ENCODE measurements around the gene BCL2L1.
A peak's percentile ranks its signal among the peaks of the same experiment; 100 is the strongest.

Gene BCL2L1

DNA sequence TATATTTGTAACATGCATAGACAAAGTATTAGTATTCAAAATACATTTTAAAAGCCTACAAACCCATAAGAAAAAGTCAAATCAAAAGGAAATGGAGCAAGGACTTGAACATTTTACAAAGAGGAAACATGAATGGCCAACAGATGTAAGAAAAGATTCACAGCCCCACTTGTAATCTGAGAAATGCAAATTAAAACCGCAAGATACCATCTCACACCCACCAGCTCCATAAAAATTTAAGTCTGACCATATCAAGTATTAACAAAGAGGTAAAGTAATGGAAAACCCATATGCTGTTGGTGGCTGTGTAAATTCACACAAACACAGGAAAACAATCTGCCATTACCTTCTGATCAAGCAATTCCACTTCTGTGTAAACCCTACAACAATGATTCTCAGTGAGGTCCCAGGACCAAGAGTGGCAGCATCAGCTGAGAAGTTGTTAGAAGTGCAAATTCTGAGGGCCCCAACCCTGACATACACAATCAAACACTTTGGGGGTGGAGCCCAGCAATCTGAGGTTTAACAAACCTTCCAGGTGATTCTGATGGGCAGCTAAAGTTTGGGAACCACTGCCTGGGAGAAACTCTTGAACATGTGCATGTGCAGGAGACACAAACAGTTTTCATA, 30.9 kb downstream of the BCL2L1 start:
- DNase-seq = no peak

DNA sequence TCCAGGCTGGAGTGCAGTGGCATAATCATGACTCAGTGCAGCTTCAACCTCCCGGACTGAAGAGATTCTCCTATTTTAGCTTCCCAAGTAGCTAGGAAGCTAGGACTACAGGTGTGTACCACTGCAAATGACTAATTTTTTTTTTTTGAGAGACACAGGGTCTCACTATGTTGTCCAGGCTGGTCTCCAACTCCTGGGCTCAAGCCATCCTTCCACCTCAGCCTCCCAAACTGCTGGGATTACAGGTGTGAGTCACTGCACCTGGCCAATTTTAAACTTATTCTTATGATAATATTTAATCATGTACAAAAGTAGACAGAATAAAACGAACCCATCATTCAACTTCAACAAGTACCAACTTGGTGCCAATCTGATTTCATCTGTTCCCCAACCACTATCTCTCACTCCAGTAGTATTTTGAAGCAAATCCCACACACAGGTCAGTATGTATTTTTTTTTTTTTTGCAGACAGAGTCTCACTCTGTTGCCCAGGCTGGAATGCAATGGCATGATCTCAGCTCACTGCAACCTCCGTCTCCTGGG, 32.5 kb downstream of the BCL2L1 start:
- no peak for DNase-seq

DNA sequence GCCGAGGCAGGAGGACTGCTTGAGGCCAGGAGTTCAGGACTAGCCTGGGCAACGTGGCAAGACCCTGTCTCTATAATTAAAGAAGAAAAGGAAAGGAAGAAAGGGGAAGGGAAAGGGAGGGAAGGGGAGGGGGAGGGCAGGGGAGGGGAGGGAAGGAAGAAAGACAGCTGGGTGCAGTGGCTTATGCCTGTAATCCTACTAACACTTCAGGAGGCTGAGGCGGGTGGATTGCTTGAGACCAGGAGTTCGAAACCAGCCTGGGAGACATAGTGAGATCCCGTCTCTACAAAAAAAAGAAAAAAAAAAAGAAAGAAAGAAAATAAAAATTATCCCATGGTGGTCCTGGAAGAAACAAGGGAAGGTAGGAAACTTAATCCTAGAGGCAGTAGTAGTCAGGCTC, 33.5 kb downstream of the BCL2L1 start:
- DNase-seq = no peak

DNA sequence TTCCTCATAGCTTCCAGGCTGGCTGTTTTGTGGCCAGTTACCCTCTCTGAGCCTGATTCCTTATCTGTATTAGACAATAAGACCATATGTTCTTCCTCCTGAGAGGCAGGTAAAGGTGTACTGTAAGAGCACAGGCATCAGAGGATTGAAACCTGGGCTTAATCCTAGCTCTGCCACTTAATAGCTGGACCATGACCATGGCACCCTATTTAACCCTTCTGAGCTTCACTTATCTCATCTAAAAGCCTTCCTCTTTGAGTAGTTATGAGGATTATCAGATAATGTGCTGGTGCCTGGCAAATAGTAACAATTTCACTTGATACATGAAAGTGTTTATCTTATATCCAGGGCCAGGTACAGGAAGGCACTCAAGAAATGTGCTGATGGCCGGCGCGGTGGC, 34.9 kb downstream of the BCL2L1 start:
- no peak for DNase-seq

DNA sequence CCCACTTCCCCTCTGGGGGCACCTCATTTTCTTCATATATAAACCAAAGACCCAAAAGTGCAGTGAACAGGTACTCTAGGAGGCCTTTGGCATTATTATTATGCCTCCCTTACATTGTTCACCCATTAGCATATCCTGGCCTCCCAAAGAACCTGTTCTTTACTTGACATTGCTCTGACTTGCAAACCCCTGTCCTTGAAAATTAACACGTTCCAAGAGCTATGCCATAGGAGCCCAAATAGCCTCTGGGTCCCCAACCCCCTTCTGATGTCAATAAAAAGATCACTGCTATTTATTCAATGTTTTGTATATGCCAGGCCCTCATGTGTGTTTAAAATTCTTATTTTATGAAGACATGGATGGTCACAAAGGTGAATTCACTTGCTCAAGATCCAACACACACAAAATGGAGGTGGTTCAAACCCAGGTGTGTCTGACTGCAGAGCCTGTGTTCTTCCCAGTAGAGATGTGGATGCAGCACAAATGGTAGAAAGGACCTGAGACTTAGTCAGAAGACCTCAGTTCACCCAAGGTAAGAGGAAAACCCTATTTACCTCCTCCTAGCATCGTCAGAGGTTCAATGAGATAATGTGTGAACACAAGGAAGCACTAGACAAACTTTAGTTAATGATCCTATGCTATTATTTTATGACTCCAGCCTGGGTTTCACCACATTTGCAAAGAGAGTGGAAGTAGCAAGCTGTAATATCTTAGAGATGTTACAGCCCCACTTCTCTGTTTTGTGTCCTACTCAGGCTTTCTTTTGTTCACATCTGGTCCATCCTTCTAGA, 36.6 kb downstream of the BCL2L1 start:
- DNase-seq = no peak

DNA sequence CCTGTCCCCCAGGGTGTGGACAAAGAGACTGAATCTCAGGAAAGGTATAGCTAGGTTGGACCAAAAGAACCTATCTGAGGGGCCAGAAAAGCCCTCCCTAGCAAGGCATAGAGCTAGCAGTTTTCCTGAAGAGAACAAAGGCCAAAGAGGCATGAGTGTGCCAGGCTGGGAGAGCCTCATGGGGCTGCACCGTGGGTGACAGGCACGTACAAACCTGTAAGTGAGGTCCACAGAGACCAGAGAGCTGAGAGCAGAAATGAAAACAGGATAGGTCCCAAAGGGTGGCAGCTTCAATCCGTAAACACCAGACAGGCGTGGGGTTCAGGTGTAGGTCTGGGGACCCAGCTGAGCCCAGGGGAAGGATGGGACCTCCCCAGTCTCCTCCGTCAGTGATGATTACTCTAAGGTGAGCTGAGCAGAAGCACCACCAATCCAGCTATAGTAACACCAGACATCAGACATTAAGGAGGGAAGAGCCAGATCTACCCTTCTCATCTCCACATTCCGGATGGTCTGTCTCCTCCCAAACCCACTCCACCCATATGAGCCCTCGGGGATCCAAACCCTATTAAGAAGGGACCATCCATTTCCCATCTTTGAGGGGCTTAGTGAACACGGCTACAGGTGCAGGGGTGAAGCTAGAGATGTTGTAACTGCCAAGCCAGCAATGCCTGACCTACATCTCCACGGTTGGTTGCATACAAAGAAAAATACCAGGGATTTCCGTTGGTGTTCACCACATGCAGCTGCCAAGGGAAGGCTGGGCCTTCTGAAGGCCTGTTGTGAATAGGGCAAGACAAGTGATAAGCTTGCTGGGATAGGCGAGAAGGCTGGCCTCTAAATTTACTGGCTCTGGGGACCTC, 38.3 kb downstream of the BCL2L1 start:
- DNase-seq = peak; percentile 8

DNA sequence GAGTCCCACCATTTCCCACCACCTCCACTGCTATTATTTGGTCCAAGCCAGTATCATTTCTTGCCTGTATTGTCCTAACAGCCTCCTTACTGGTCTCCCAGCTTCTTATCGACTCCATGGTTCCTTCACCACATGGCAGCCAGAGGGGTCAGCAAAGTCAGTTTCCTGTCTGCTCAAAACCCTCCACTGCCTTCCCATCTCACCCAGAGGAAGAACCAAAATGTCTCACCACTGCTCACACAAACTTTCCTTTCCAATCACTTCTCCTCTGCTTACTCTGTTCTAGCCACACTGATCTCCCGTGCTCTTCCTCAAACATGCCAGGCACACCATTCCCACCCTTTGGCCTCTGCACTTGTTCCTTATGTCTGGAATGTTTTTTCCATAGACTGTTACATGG, 39.7 kb downstream of the BCL2L1 start:
- no peak for DNase-seq

DNA sequence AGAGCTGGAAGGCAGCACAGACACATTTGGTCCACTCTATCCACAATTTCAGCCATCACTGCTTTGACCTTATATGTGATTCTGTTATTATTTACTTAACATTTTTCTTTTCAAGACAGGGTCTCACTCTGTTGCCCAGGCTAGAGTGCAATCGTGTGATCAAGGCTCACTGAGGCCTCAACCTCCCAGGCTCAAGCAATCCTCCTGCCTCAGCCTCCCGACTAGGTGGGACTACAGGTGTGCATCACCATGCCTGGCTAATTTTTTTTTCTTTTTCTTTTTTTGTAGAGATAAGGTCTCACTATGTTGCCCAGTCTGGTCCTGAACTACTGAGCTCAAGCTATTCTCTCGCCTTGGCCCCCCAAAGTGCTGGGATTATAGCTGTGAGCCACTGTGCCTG, 40.3 kb downstream of the BCL2L1 start:
- DNase-seq = no peak

DNA sequence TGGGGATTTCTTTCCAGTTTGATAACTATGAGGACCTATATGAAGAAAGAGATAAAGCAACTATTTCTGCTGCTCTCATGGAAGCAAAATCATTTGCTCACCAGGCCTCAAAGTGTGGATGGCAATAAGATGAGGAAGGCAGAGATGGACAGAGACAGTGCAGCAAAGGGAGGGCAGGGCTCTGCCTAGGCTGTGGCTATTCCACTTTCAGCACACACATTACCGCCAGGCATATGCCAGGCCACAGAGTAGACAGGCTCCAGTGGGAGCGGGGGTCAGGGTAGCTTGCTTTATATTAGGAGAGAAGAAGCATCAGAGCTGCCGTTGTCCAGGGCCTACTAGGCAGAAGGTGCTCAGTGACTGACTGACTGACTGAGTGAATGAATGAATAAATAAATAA, 40.9 kb downstream of the BCL2L1 start:
- DNase-seq = no peak

DNA sequence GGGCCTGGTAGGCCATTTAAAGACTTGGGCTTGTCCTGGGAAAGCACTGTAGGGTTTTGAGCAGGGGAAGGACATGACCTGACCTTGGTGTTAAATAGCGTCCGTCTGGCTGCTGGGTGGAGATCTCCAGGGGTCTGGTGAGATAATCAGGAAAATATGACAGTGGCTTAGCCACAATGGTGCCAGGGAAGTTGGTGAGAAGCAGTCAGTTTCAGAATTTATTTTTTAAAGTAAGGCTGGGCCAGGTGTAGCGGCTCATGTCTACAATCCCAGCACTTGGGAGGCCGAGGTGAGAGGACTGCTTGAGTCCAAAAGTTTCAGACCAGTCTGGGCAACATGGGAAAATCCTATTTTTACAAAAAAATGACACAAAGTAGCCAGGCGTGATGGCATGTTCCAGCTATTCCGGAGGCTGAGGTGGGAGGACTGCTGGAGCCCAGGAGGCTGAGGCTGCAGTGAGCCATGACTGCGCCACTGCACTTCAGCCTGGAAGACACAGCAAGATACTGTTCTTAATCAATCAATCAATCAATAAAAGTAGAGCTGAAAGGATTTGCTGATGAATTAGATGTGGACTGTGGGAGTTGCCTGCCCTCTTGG, 41.4 kb downstream of the BCL2L1 start:
- DNase-seq = no peak

DNA sequence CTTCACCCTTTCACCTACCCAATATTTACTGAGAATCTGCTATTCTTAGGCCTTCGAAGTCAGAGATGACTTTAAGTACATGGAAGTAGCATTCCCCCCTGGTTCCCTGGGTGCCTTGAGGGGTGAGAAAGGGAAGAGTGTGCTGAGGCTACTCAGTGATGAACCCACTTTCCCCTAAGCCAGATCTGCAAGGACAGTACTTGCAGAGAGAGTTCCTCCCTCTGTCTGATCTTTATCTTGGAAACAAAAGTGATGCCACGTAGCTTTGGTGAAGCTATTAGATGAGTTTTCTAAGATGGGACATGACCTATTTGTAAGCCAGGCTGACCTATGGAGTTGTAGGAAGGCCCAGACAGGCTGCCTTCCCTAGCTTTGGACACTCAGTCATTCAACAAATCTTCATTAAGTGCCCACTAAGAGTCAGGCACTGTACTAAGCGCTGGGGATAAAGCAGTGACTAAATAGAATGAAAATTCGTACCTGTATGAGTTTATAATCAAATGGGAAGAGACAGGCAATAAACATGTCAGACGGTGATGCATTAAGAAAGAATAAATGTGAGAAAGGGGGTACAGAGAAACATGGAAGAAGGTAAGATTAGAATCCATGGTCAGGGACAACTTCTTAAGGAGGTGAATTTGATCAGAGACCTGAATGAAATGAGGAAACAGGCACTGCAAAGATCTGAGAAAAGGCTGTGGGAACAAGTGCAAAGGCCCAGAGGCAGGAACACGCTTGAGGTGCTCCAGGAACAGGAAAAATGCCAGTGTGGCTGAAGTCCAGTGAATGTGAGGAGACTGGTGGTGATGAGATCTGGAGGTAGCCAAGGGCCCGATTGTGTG, 42.2 kb downstream of the BCL2L1 start:
- no peak for DNase-seq

DNA sequence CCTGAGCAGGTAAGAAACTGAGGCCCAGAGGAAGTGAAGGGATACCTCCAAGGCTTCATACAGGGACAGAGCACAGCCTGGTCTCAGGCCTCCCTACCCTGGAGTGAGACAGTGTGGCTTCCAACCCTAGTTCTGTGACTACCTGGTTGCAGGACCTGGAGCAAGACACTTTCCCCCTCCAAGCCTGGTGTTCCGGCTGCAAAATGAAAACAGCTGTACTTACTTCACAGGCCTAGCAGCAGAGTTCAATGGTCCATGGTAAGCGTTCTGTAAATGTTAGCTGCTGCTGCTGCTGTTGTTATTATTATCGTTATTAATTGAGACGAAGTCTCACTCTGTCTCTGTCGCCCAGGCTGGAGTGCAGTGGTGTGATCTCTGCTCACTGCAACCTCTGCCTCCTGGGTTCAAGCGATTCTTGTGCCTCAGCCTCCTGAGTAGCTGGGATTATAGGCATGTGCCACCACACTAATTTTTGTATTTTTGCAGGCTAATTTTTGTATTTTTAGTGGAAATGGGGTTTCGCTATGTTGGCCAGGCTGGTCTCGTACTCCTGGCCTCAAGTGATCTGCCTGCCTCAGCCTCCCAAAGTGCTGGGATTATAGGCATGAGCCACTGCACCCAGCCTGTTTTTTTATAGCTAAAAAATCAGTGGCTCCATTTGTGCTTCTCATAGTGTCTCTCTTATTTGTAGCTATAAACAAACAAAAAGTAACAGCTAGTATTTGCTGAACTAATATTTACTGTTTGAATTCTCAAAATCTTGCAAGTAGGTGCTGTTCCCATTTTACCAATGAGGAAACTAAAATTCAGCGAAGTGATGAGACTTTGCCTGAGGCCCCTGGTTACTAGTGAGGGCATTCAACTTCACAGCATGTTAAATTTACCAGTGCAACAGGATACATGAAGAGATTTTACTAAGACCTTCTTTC, 43.0 kb downstream of the BCL2L1 start:
- no peak for DNase-seq

DNA sequence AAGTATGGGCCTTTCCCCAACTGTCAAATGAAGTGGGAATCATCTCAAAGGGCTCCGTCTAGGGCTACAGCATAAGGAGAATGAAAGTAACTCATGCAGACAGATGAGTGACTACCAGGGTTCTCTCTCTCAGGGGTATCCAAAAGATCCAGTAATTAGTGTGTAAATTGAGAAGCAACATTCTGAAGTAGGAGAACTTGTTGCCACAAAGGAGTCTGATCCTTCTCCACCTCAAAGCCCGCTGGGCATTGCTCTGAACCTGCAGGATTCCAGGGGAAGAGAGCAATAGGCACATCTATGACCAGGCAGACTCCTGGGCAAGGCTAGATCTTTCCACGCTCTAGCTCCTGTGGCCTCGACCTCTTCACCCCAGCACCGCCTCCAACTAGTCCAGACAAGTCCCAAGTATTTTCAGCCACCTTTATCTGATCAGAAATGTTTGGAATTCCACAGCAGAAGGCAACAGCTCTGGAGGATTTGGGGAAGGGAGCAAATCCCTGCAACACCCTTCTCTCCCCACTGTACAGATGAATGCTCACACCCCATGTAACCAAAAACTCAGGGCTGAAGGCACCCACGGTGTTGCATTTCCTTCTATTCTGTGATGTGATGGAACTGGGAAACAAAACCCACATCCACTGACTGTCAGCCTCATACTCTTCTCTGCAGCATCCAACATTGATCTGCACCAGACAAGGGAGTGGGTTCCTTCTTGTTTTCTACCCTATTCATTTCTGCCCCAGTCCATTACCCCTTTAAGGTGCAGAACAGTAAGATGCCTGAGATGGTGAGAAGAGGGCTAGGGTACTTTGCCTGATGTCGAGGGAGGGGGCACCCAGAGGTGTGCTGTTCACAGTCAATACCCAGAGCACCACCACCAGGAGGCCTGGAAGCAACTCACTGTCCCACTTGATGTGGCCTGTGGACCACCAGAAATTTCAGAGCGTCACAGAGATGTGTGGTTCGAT, 44.0 kb downstream of the BCL2L1 start:
- no peak for DNase-seq

DNA sequence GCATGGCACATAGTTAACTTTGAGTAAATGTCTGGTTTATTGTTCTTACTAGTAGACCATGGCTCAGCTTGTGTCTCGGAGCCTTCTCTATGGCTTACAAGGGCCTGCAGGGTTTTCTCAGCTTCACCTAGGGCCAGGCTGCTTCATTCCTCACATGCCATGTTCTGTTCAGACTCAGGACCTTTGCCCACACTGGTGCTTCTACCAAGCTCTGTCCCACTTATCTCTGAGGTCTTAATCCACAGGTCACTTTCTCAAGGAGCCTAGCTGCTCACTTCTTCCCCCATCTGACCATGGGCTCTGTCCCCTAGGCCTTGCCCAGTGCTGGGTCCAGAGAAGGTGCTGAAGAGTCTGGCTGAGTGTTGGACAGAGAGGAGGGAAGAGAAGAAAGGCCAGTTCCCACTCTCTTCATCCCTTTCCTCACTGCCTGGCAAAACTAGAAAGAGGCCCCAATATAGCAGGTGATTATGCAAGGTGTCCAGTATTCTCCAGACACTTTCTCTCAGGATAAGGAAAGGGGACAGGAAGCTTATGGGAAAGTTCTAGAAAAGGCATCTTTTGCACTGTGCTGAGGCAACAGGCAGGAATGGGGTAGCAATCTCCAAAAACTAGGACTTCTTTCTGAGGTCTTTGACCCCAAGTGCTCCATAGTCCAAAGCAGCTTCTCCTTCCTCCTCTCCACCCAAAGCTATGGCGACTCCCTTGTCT, 45.0 kb downstream of the BCL2L1 start:
- no peak for DNase-seq

DNA sequence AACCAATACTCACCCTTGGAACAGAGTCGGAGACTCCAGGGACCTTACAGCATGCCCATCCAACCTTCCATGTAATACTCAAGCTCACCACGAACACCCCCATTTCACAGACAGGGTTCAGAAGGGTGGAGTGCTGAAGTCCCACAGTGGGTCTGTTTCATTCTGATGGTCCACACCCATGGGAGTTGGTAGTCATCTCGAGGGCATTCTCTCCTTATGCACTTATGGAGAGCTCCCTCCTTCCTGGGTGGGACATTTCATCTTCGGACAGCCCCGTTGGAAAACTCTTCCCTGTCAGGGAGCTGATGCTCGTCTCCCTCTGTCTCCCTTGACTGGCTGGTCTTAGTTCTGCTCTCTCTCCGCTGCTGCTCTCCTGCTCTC, 46.1 kb downstream of the BCL2L1 start:
- no peak for DNase-seq

DNA sequence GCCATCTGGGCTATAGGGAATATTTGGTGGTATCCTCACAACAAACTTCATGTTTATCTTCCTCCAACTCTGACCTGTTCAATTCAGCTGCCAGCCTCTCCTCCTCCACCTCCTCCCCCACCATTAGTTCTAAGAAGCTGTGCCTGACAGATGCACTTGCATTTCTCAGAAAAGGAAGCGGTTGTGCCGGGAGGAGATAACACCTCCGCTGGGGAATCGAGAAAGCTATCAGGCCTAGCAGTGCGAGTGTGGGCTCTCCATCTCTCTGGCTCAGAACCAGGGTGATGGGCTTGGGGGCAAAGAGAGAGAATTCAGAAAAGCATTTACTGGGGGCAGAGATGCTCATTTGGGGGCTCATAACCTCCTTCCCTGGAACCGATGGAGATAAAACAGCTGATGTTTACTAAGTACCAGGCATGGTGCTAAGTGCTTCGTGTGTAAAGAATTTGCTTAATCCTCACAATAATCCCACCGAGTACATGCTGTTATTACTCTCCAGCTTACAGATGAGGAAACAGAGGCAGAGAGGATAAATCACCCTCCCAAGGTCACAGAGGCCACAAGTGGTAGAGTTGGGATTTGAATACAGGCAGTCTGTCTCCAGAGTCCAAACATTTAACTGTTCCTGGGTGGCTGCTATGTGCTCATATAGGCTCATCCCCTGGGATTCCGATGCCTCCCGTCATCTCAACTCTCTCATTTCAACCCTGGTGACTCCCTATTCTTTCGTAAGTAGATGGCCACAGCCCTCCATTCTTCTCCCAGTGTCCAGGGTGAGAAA, 46.6 kb downstream of the BCL2L1 start:
- DNase-seq = peak; percentile 64

DNA sequence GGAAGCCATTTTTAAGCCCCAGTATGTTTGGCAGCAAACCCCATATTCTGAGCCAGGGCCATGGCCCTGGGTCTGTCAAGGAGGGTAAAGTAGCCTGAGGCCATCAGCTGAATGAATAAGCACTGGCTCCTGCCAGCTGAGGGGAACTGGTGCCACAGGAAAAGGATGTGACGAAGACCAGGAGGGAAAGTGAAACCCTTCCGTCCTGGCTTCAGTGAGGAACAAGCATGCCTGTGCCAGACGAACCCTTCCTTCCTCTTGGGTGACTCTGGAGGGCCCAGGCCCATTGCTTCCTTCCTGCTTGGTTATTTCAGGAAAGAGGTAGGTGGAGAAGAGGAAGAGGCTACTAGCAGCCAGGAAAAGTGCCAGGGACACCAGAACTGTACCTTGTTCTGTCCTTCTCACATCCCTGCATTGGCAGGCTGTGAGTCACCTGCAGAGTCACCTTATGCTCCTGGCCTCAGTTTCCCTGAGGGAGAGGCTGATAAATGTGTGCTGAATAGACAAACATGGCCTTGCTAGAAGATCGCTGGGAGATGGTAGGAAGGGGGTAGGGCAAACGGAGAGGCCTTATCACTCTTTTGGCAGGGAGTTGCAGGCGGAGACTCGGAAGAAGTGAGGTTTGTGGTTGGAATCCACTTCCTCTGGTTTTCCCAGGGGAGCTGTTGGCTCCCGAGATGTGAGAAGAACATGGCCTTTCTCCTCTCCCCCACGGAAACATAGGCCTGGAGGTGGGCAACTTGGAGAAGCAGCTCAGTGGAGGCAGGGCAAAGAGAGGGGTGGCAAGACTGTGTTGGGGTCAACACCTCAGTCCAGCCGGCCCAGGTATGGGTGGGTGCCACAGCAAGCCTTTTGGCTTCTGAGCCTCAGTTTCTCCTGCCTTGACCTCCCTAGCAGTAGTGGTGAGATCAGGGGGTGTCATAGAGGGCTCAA, 47.5 kb downstream of the BCL2L1 start:
- DNase-seq = peak; percentile 71

All from CD4-positive, alpha-beta T cell treated with Interleukin-6 for 4 hours (primary cell).